ENCODE results near the gene KDM4B. TPM values are rescaled to one million over a fixed set of nuclear protein-coding genes. Genes with fewer than 3 reads are reported as not detected.

KDM4B gene
- total and polyA plus RNA-seq, 3 donors from 2014 or later = 33.3 to 72.7 (median 67.7) TPM

- Histone ChIP-seq H3K36me3 (ENCODE audit: low read depth, missing control alignments) (no peaks in the 10 kb centered on the region), H3K4me3 (no peak overlapping the region), H3K27ac (no peak overlapping the region), H3K9me3 (no peaks in the 10 kb centered on the region), H3K27me3 (no peaks in the 10 kb centered on the region), H3K4me1 (peaks cover 33% of the 10 kb centered on the region)
- 56 to 62% methylated on average over 11 of the region's 11 CpGs for WGBS, 2 donors
- no peak for TF ChIP-seq CTCF (IDR thresholded peaks at IDR 0.05)
- TF ChIP-seq POLR2A (IDR thresholded peaks at IDR 0.05) = no peak
- DNase-seq = no peak
- intact Hi-C loops (cut with DNase I; ENCODE audit: low total_unique reads) = no loop called here
These were observed 18.3 kb downstream of the KDM4B start for GRCh38 chr19:4987256-4987655.

DNA sequence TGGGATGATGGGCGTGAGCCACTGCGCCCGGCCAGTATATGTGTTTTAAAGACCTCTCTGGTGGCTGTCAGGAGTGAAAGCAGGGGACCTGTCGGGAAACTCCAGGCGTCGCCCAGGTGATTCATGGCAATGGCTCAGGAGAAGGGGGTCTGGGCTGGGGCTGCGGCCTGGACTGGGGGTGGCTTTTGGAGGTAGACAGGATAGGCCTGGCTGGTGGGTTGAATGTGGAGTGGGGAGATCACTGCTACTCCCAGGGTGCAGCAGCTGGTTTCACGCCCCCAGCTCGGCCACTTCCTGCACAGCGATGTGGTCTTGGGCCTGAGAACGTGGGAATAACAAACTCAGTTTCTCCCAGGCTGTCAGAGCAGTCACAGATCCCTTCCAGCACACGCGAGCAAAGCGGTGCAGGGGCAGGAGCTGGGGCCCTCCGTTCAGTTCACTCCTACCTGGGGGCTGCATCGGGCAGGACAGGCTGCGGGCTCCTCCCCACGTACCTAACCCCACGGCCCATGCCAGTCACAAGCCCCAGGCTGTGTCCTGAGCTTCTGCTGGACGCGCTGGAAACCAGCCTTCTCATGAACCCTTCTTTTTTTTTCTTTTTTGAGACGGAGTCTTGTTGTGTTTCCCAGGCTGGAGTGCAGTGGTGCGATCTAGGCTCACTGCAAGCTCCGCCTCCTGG is 18.9 kb downstream of the KDM4B start:
- Histone ChIP-seq H3K4me1 (peaks cover 33% of the 10 kb centered on the region), H3K36me3 (ENCODE audit: low read depth, missing control alignments) (no peaks in the 10 kb centered on the region), H3K27ac (no peak overlapping the region), H3K27me3 (no peaks in the 10 kb centered on the region), H3K4me3 (no peak overlapping the region), H3K9me3 (no peaks in the 10 kb centered on the region)
- no peak for DNase-seq
- no peak for TF ChIP-seq POLR2A (IDR thresholded peaks at IDR 0.05)
- 78 to 82% methylated on average over 20 to 24 of the region's 24 CpGs for WGBS, 2 donors
- intact Hi-C loops (cut with DNase I; ENCODE audit: low total_unique reads) = no loop called here

DNA sequence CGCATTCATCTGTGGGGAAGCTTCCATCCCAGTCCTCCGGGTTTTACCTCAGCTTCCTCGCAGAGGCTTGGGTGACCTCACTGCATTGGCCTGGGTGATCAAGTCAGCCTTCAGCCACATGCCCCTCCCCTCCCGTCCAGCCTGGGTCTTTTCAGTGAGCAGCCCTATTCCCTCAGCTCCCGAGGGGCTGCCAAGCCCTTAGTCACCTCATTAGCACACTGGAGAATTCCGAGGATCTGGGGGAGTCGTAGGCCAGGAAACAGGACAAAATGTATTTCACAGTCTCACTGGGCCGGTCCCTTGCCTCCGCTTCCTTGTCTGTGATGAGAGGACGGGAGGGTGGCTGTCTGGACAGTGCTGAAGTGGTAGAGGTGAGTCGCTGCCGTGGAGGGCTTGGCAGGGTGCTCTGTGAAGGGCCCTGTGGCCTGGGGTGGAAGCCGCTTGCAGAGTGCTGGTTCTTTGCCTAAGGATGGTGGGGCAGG is 19.9 kb downstream of the KDM4B start:
- Histone ChIP-seq H3K9me3 (no peaks in the 10 kb centered on the region), H3K27ac (no peak overlapping the region), H3K27me3 (no peaks in the 10 kb centered on the region), H3K4me3 (no peak overlapping the region), H3K36me3 (ENCODE audit: low read depth, missing control alignments) (no peaks in the 10 kb centered on the region), H3K4me1 (peaks cover 33% of the 10 kb centered on the region)
- DNase-seq = no peak
- intact Hi-C loops (cut with DNase I; ENCODE audit: low total_unique reads) = no loop called here
- TF ChIP-seq CTCF (IDR thresholded peaks at IDR 0.05) = no peak
- no peak for TF ChIP-seq POLR2A (IDR thresholded peaks at IDR 0.05)
- 42 to 54% methylated on average over 10 to 13 of the region's 13 CpGs for WGBS, 2 donors

DNA sequence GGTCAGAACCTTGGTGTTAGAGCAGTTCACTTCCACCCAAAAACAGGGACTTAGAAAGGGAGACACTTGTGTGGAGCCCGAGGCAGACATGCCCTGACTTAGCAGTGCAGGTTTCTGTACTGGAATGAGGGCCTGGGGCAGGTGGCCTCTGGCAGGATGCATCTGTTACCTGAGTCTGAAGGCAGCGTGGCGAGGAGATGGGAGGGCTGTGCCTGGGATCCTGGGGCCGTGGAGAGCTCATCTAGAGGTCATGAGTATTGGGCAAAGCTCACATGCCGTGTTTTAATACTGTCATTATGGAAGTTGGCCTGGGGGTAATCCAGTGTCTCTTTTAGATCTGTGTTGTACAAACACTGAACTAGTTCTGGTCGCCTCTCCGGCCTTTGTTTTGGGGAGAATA is 21.4 kb downstream of the KDM4B start:
- H3K27ac ChIP-seq = no peak overlapping the region
- no peaks in the 10 kb centered on the region for H3K9me3 ChIP-seq
- intact Hi-C loops (cut with DNase I; ENCODE audit: low total_unique reads) = no loop called here
- no peaks in the 10 kb centered on the region for H3K36me3 ChIP-seq (ENCODE audit: low read depth, missing control alignments)
- H3K4me1 ChIP-seq = peaks cover 29% of the 10 kb centered on the region
- H3K4me3 ChIP-seq = no peak overlapping the region
- DNase-seq = no peak
- TF ChIP-seq POLR2A (IDR thresholded peaks at IDR 0.05) = no peak
- no peak for TF ChIP-seq CTCF (IDR thresholded peaks at IDR 0.05)
- H3K27me3 ChIP-seq = no peaks in the 10 kb centered on the region
- WGBS, 2 donors = 91% methylated on average over 7 of the region's 7 CpGs

DNA sequence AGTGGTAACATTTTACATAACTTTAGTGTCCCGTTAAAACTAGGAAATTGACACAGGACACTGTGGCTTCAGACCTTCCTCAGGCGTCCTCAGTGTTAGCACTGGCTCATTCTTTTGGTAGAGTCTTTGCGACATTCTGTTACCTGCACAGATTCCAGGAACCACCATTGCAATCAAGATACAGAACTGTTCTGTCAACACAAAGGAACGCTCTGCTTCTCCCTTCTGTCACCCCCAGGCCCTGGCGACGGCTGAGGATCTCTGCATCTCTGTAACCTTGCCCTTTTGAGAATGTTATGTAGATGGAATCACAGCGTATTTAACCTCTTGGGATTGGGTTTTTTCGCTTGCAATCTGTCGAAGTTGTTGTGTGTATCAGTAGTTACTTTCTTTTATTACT is 22.6 kb downstream of the KDM4B start:
- Histone ChIP-seq H3K27ac (no peak overlapping the region), H3K36me3 (ENCODE audit: low read depth, missing control alignments) (no peaks in the 10 kb centered on the region), H3K27me3 (no peaks in the 10 kb centered on the region), H3K9me3 (no peaks in the 10 kb centered on the region), H3K4me3 (no peak overlapping the region), H3K4me1 (peaks cover 20% of the 10 kb centered on the region)
- intact Hi-C loops (cut with DNase I; ENCODE audit: low total_unique reads) = no loop called here
- 87 to 89% methylated on average over 9 of the region's 9 CpGs for WGBS, 2 donors
- TF ChIP-seq CTCF (IDR thresholded peaks at IDR 0.05) (no peak), POLR2A (IDR thresholded peaks at IDR 0.05) (no peak)
- no peak for DNase-seq
